GM18907 (cell line): ENCODE measurements around the gene ZNF620.
"Not testable (repeated sequence)": the region's sequence is repeated elsewhere in the genome, so short reads cannot be mapped to it uniquely, and the experiment has no call there.

Experiments
- ATAC-seq: cut with Tn5 transposase; IDR thresholded peaks from one replicate; pipeline ENCODE4 v1.9.1; 2021; ENCODE audit warnings: mild to moderate bottlenecking, moderate library complexity; ENCODE audit not compliant: unreplicated experiment

Gene ZNF620

GRCh38 chr3:40499952-40500351 lies 5.9 kb upstream of the ZNF620 start:
- no peak for ATAC-seq

GRCh38 chr3:40502034-40502433 lies 3.8 kb upstream of the ZNF620 start:
- no peak for ATAC-seq

GRCh38 chr3:40504636-40505430 lies 1.0 kb upstream of the ZNF620 start:
- no peak for ATAC-seq

DNA sequence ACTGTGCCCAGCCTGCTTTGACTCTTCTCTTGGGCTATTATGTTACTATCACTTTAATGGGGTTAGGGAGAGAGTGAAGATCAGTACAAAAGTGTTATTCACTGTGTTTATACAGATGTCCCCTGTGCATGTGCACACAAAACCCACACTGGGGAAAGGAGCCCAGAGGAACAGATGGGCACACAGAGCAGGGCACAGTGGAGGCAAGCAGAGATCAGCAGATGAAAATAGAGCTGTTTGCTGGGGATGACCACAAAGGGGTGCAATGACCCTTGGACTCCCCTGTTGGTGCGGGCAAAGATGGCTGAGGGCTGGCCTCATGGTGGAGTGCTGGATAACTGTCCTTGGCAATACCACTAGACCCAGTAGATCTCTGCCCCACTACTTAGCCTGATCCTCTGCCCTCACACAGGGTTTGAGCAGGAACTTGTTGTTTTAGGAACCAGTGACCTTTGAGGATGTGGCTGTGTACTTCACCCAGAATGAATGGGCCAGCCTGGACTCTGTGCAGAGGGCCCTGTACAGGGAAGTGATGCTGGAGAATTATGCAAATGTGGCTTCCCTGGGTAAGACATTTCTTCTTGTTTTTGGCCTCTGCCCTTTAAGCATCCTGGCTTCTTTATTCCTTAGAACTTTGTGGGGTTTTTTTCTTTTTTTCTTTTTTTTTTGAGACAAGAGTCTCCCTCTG lies 5.3 kb downstream of the ZNF620 start:
- no peak for ATAC-seq

DNA sequence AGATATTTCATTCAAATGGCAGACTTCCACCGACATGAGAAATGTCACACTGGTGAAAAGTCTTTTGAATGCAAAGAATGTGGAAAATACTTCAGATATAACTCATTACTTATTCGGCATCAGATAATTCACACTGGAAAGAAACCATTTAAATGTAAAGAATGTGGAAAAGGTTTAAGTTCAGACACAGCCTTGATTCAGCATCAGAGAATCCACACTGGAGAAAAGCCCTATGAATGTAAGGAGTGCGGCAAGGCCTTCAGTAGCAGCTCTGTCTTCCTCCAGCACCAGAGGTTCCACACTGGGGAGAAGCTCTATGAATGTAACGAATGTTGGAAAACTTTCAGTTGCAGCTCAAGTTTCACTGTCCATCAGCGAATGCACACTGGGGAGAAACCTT lies 10.4 kb downstream of the ZNF620 start:
- ATAC-seq, result no peak

DNA sequence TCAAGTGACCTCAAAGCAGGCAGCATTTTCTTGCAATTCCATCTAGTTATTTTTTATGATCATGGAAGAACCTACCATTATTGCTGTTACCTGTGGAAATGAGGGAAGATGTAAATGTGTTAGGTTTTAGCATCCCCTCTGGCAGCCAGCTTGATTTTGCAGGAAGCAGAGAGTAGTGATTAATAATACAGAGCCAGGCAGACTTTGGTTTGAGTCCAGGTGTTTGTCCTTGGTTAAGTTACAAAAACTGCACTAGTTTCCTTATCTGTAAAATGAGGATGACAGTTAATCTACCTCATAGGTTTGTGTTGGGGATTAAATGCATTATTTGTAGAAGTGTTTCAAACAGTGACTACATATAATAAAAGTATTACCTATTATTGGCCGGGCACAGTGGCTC lies 12.2 kb downstream of the ZNF620 start:
- no peak for ATAC-seq

DNA sequence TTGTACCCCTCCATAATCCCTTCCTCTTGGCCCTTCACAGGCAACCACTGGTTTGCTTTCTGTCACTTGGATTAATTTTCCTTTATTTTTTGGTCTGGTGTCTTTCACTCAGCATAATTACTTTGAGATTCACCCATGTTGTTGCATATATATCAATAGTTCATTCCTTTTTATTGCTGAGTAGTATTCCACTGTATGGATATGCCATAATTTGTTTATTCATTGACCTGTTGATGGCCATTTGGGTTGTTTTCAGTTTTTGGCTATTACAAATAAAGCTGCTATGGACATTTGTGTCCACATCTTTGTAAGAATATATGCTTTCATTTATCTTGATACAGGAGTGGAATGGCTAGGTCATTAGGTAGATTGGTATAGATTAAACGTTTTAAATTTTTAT lies 13.0 kb downstream of the ZNF620 start:
- no peak for ATAC-seq

- ATAC-seq, result no peak
Observed at GRCh38 chr3:40521254-40521653, 15.4 kb downstream of the ZNF620 start.

- ATAC-seq, result no peak
Observed at GRCh38 chr3:40523781-40524180, 17.9 kb downstream of the ZNF620 start.

DNA sequence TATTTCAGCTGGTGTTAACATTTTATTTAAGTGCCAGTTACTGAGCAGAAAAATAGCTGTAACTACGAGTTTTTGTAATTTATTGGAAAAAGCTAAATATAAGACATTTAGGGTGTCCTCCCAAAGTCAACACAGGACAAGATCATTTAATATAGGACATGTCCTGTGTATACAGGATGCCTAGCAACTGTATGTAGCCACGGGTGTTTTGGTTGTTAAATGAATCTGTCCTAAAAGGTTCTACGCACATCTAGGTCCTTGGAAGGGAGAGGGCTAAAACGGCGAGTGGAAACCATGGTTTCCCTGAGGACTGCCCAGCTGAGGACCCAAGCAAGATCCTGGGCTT lies 18.4 kb downstream of the ZNF620 start:
- no peak for ATAC-seq

GRCh38 chr3:40524568-40525285 lies 18.9 kb downstream of the ZNF620 start, which contains the start of gene ZNF621:
Gene ZNF621, plus strand, starts transcription at chr3:40524960. Its CDS starts 881 bp downstream, at chr3:40525841.
- ATAC-seq, result peak; percentile 98

GRCh38 chr3:40528426-40528825 lies 22.6 kb downstream of the ZNF620 start:
- ATAC-seq, result no peak

- ATAC-seq, result no peak
Observed at GRCh38 chr3:40532252-40532651, 26.4 kb downstream of the ZNF620 start.

GRCh38 chr3:40534283-40534682 lies 28.4 kb downstream of the ZNF620 start:
- no peak for ATAC-seq

DNA sequence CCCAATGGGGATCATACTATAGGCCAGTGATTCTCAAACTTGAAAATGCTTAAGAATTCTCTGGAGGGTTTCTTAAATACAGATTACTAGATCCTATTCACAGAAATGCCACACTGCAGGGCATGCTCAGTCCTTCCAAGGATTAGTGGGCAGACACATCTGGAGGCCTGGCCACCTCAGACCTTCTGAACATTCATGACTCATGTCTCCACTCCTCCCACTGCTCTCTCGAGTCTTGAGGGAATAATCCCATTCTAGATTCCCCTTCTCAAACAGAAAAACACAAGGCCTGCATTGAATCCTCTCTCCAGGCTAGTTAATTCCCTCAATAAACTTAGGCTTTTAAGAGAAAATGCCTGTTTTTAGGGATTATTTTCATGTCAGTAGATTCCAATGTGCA lies 41.0 kb downstream of the ZNF620 start:
- no peak for ATAC-seq

GRCh38 chr3:40550167-40550566 lies 44.3 kb downstream of the ZNF620 start:
- no peak for ATAC-seq

DNA sequence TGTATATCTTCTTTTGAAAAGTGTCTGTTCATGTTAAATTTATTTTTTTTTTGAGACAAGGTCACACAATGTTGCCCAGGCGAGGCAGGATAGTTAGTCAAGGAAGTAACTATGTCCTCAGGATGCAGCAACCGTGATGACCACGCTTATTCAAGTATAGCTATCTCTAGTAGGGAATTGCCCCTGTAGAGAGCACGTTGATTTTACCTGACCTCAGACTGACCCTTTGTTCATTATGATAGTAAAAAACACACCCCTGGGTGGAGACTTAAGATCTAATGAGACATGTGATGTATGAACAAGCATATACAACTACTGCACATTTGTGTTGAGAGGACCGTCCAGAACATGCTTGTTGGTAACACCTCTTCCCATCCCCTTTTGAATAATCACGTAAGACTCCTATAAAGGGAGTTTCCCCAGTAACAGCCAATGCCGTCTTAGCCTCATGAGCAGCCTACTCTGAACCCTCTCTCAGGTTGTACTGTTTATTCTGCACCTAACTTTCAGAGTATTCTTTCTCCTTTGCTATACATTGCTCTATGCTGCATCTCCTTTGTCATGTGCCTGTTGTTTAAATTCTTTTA lies 51.8 kb downstream of the ZNF620 start:
- no peak for ATAC-seq

GRCh38 chr3:40562482-40562881 lies 56.6 kb downstream of the ZNF620 start:
- not testable (repeated sequence) for ATAC-seq

DNA sequence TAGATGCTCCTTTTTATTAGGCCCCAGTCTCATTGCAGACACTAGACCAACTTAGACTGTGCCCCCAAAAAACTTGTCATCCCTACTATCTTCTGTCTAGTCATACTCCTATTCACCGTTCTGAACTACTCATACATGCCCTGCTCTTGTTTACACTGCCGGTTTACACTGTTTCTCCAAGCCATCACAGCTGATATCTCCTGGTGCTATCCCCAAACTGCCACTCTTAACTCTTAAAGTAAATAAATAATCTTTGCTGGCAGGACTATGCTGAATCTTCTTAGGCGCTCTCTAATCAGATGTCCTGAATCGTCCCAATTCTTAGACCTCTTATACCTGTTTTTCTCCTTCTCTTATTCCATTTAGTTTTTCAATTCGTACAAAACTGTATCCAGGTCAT lies 59.8 kb downstream of the ZNF620 start:
- not testable (repeated sequence) for ATAC-seq

DNA sequence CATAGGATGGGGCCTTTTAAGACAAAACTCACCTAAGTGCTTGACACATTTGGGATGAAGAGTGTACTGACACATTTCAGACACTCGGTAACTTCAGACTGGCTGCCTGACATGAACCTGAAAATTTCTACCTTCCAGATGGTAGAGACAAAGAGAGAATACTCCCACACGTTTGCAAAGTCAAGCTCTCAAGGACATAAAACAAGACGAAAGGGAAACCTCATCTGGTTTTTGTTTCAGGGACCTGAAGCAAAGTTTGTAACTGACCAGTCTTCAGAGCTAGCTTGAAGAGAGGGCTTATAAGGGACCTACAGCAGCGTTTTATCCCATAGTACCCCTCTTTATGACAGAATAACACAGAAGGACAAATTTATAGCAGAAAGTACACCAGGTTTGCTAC lies 60.9 kb downstream of the ZNF620 start:
- ATAC-seq, result no peak
